Subcutaneous adipose tissue (tissue), 4 donors: ENCODE measurements around the gene TBX21. TPM values are rescaled to one million over a fixed set of nuclear protein-coding genes. Genes with fewer than 3 reads are reported as not detected.

Experiments
- CTCF ChIP-seq: fragments of 450-650 bp; IDR thresholded peaks from one replicate; pipeline ENCODE4 v1.5.1; 2016; ENCODE audit warnings: low read depth, mild to moderate bottlenecking, control low read depth, antibody characterized with exemption, moderate library complexity
- total RNA-seq, 4 donors: library from RNA; depleted of rRNA; stranded (reverse); fragments of >200 nt; gene quantifications; one replicate each; pipeline ENCODE4 v1.1.0, GENCODE V29; 2016

Gene TBX21
- total RNA-seq, 4 donors from 2014 or later = 0.66 to 4.6 (median 2.8) TPM

GRCh38 chr17:47687748-47688147, 45.3 kb upstream of the TBX21 start:
- TF ChIP-seq CTCF = no peak

GRCh38 chr17:47690121-47690520, 42.9 kb upstream of the TBX21 start:
- no peak for TF ChIP-seq CTCF

- no peak for TF ChIP-seq CTCF
These were observed 40.7 kb upstream of the TBX21 start for GRCh38 chr17:47692137-47692894.

- TF ChIP-seq CTCF = no peak
These were observed 39.9 kb upstream of the TBX21 start for GRCh38 chr17:47692895-47693730.

- no peak for TF ChIP-seq CTCF
These were observed 39.1 kb upstream of the TBX21 start, which contains the start of gene TBKBP1 for GRCh38 chr17:47693731-47694580. TBKBP1 (plus strand) TSS chr17:47694161; CDS start chr17:47696113, 1,952 bp downstream.

GRCh38 chr17:47694581-47695428, 38.2 kb upstream of the TBX21 start:
- TF ChIP-seq CTCF = no peak
